ENCODE measurements around the gene SSR4. TPM values are rescaled to one million over a fixed set of nuclear protein-coding genes. Genes with fewer than 3 reads are reported as not detected.
A peak's percentile ranks its signal among the peaks of the same experiment; 100 is the strongest.

The SSR4 gene
- total and polyA plus RNA-seq, 2 experiments from 2014 or later: 124 to 374 TPM

DNA sequence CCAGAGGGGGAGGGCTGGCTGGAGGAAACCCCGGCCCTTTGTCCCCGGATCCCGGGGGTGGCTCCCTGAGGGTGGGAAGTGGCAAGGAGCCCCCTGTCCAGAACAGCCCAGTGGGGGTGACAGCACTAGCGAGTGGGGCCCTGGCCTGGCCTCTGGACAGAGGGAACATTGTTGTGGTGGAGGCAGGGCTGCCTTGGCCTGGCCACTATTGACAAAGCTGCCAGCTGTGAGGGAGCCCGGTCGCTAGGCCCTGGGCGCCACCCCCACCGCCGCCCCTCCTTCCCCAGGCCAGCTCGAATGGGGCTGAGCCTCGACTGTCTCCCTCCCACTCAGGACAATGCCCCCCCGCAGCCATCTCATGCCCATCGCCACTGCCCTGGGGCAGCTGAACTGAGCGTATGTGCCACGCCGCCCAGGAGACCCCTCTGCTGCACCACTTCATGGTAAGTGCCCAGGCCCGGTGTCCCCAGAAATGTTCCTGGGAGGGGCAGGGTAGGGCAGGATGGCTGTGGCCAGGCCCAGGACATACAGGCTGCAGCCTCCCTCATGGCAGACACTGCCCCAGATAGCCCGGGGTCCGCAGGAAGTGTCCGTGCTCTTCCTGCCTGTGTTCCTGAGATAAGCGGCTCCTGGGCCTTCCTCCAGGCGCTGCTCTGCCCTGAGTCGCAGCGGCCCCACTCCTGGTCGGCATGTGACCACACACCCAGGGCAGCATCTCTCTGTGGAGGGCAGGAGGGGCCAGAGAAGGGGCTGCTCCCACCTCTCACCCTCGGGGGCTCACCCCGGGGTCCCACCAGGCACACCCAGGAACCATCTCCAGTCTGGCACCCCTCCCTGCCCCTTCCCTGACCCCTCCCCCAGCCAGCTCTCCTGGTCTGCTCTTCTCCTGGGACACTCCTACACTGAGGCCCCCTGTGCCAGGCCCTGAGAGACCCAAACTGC, 29.1 kb upstream of the SSR4 start:
- Histone ChIP-seq H3K27me3 (no peaks in the 10 kb centered on the region), H3K36me3 (no peaks in the 10 kb centered on the region), H3K9me3 (ENCODE audit: low read depth) (no peaks in the 10 kb centered on the region), H3K4me3 (no peak overlapping the region), H3K27ac (no peak overlapping the region), H3K4me1 (ENCODE audit: low read depth) (peaks cover 5% of the 10 kb centered on the region)
- DNase-seq (ENCODE audit: low read depth in 1 of 2, low spot score in 1 of 2): peak in 1 of 2 donors; percentile 25
- TF ChIP-seq, protein P1, sequence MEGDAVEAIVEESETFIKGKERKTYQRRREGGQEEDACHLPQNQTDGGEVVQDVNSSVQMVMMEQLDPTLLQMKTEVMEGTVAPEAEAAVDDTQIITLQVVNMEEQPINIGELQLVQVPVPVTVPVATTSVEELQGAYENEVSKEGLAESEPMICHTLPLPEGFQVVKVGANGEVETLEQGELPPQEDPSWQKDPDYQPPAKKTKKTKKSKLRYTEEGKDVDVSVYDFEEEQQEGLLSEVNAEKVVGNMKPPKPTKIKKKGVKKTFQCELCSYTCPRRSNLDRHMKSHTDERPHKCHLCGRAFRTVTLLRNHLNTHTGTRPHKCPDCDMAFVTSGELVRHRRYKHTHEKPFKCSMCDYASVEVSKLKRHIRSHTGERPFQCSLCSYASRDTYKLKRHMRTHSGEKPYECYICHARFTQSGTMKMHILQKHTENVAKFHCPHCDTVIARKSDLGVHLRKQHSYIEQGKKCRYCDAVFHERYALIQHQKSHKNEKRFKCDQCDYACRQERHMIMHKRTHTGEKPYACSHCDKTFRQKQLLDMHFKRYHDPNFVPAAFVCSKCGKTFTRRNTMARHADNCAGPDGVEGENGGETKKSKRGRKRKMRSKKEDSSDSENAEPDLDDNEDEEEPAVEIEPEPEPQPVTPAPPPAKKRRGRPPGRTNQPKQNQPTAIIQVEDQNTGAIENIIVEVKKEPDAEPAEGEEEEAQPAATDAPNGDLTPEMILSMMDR (IDR thresholded peaks at IDR 0.05; ENCODE audit: low read depth, low read length): no peak

DNA sequence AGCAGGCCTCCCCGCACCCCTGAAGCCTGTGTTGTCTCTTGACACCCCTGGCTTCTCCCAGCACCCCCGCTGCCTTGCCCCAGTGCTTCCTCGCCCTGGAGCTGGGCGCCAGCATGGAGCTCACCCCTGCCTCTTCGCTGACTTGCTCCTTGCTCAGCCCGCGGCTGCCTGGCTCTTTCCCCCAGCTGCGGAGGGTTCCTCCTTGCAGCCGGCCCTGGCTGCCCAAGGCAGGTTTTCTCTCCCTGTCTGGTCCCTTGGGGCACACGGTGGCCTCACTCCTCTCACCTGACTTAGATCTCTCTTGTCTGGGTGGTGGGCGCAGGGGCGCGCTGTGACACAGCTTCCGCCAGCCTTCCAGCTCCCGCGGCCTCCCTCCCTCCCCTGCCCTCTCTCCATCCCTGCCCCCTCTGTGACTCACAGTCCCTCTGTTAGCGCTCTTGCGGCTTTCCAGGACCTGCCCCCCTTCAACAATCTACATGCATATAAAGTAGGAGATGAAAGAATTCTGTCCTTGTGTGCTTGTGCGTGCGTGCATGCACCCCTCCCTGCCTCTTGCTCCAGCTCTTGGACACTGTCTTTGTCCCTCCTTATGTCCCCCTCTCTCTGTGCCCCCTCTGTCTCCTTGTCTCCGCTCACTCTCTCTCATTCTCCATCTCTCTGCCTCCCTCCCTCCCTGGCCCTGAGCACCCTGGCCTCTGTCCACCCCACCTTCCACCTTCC, 28.2 kb upstream of the SSR4 start:
- no peak overlapping the region for H3K4me3 ChIP-seq

DNA sequence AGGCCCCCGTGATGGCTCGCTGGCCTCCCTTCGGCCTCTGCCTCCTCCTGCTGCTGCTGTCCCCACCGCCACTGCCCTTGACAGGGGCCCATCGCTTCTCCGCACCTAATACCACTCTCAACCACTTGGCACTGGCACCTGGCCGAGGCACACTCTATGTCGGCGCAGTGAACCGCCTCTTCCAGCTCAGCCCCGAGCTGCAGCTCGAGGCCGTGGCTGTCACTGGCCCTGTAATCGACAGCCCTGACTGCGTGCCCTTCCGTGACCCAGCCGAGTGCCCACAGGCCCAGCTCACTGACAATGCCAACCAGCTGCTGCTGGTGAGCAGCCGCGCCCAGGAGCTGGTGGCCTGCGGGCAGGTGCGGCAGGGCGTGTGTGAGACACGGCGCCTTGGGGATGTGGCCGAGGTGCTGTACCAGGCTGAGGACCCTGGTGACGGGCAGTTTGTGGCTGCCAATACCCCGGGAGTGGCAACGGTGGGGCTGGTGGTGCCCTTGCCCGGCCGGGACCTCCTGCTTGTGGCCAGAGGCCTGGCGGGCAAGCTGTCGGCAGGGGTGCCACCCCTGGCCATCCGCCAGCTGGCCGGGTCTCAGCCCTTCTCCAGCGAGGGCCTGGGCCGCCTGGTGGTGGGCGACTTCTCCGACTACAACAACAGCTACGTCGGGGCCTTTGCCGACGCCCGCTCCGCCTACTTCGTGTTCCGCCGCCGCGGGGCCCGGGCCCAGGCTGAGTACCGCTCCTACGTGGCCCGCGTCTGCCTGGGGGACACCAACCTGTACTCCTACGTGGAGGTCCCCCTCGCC, 27.4 kb upstream of the SSR4 start:
- Histone ChIP-seq H3K27me3 (no peaks in the 10 kb centered on the region), H3K27ac (no peak overlapping the region), H3K36me3 (no peaks in the 10 kb centered on the region), H3K9me3 (ENCODE audit: low read depth) (no peaks in the 10 kb centered on the region), H3K4me1 (ENCODE audit: low read depth) (peaks cover 5% of the 10 kb centered on the region), H3K4me3 (no peak overlapping the region)
- TF ChIP-seq, protein P1 (IDR thresholded peaks at IDR 0.05; ENCODE audit: low read depth, low read length): no peak
- no peak for DNase-seq (ENCODE audit: low read depth in 1 of 2, low spot score in 1 of 2)

More for the DNA sequence above, 28.2 kb upstream of the SSR4 start:
- Histone ChIP-seq H3K27ac (no peak overlapping the region), H3K27me3 (no peaks in the 10 kb centered on the region), H3K4me1 (ENCODE audit: low read depth) (peaks cover 5% of the 10 kb centered on the region), H3K9me3 (ENCODE audit: low read depth) (no peaks in the 10 kb centered on the region), H3K36me3 (no peaks in the 10 kb centered on the region)
- peak; percentile 13 to 74 for DNase-seq (ENCODE audit: low read depth in 1 of 2, low spot score in 1 of 2)
- TF ChIP-seq, protein P1 (IDR thresholded peaks at IDR 0.05; ENCODE audit: low read depth, low read length): no peak

DNA sequence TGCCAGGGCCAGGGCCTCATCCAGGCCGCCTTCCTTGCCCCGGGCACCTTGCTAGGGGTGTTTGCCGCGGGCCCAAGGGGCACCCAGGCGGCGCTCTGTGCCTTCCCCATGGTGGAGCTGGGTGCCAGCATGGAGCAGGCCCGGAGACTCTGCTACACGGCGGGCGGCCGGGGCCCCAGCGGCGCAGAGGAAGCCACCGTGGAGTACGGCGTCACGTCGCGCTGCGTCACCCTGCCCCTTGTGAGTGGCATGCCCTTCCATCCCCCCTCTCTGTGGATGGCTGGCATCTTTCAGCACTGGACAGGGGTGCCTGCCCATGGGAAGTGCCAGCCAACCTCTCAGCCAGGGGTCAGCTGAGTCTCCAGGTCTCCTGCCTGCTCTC, 26.8 kb upstream of the SSR4 start:
- Histone ChIP-seq H3K9me3 (ENCODE audit: low read depth) (no peaks in the 10 kb centered on the region), H3K27ac (no peak overlapping the region), H3K4me3 (no peak overlapping the region), H3K27me3 (no peaks in the 10 kb centered on the region), H3K36me3 (no peaks in the 10 kb centered on the region), H3K4me1 (ENCODE audit: low read depth) (peaks cover 5% of the 10 kb centered on the region)
- TF ChIP-seq, protein P1 (IDR thresholded peaks at IDR 0.05; ENCODE audit: low read depth, low read length): no peak
- no peak for DNase-seq (ENCODE audit: low read depth in 1 of 2, low spot score in 1 of 2)

Measured in cardiac muscle cell (in vitro differentiated cells and primary cell).